ENCODE data around the gene FAM120AOS.

Gene FAM120AOS

GRCh38 chr9:93453047-93453914 lies at the start of gene FAM120AOS:
TSS of gene FAM120AOS (minus strand) at chr9:93453581. CDS start at chr9:93452709, 872 bp downstream.
- peak; percentile 86 for DNase-seq

DNA sequence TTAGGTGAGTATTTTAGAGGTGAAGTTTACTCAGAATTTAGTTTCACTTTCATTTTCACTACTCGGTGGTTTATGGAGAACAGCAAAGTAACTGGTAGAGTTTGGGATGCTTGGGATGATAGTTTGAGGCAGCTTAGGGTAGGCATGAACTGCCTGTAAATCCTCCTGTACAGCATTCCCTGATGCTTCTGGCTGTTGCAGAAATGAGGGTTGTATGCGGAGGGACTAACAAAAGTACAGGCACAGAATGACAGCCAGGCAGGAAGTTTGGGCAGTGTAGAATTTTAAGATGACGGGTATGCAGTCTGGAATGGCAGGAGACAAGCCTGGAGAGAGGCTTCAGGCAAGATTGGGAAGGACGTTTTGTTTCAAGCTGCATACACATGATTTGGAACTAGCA lies 48.0 kb upstream of the FAM120AOS start:
- DNase-seq: no peak

- DNase-seq: no peak
Measured at GRCh38 chr9:93500571-93501298, 47.4 kb upstream of the FAM120AOS start.

GRCh38 chr9:93496285-93496684 lies 42.9 kb upstream of the FAM120AOS start:
- no peak for DNase-seq

DNA sequence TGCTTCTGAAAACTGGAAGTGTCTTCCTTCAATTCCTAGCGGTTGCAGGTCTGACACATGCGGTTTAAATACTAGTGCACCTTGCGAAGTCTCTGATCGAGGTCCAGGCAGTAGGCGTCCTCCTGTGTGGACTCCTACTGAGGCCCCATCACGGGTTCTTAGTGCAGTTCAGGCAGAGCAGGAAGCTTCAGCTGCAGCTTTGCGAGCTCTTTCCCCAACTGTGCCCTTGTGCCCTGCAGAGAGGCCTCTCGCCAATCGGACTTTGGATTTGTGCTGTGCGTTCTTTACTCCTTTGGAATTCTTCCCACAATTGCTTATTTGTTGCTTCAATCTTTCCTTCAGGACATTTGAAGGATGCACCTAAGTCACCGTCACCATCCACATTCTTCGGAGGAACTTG lies 40.6 kb upstream of the FAM120AOS start:
- DNase-seq: no peak

DNA sequence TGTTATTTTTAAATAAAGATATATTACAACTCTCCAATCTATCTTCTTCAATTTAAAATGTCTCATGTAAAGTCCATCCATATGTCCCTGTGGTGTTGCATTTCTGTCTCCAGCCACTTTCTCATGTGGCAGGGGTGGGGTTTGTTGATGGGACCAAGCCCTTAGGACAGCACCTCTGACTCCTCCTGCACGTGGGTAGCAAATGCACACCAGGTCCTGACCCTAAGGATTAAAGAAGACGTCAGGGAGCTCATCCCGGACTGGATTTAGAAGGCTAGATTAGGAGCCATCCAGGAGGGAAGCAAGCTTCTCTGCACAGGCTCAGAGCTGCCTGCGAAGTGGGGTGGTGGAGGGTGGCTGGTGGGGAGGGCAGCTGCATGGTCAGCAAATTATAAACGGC lies 38.9 kb upstream of the FAM120AOS start:
- DNase-seq: no peak

- DNase-seq: no peak
Measured at GRCh38 chr9:93491593-93492232, 38.3 kb upstream of the FAM120AOS start.

GRCh38 chr9:93488244-93488643 lies 34.9 kb upstream of the FAM120AOS start:
- no peak for DNase-seq

GRCh38 chr9:93486268-93486667 lies 32.9 kb upstream of the FAM120AOS start:
- DNase-seq: no peak

- DNase-seq: no peak
Measured at GRCh38 chr9:93483497-93483896, 30.1 kb upstream of the FAM120AOS start.

GRCh38 chr9:93480728-93481324 lies 27.4 kb upstream of the FAM120AOS start:
- no peak for DNase-seq

DNA sequence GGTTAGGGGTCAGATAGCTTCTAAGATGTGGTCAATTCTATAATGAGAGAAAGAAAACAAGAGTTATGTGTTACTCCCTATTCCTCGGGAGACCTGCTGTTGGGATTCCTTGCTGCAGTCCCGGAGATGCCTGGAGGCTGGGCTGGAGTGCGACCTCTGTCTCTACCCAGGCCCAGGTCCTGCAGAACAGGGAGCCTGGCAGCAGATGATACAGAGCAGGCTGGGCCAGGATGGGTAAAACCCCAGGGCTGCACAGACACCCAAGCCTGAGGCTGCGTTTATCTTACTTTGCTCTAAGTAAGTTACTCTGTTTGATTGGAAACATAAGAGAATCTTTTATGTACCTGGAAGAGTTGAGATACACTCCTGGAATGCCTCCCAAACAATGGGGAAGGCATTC lies 26.9 kb upstream of the FAM120AOS start:
- no peak for DNase-seq

- no peak for DNase-seq
Measured at GRCh38 chr9:93479726-93480125, 26.3 kb upstream of the FAM120AOS start.

- DNase-seq: no peak
Measured at GRCh38 chr9:93477397-93477796, 24.0 kb upstream of the FAM120AOS start.

DNA sequence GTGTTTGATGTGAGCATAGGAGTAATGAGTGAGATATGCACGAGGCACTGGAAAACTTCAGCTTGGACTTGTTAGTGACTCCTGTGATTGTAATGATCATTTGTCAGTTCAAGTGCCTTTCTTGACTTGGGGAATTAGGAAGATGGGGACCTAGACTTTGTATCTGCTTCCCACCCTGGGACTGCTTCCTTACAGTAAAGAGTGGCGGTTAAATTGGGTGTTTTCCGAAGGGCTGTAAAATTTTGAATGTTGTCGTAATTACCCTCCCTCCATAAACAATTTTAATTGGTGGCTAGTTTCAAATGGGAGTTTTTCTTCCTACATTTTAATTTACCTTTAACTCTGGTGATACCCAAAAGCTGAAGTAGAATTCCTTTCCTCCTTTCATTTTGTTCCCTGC lies 23.5 kb upstream of the FAM120AOS start:
- DNase-seq: no peak

DNA sequence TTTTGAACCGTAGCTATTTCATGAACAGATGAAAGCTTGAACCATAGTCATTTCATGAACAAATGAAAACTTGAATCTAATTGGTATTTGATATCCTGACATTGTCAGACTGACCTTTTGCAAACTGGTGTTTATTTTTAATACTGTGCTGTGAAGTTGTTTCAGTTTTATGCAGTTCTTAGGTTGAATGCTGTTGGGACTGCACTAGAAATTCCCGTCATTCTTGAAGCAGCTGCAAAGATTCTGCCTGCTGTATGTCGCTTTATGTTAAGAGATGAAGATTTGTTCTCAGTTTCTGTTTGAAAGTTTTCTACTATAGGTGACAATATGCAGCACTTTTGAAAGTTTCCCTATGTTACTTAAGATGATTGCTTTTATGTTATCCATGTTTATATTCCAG lies 22.5 kb upstream of the FAM120AOS start:
- no peak for DNase-seq

GRCh38 chr9:93475108-93475507 lies 21.7 kb upstream of the FAM120AOS start:
- DNase-seq: no peak

DNA sequence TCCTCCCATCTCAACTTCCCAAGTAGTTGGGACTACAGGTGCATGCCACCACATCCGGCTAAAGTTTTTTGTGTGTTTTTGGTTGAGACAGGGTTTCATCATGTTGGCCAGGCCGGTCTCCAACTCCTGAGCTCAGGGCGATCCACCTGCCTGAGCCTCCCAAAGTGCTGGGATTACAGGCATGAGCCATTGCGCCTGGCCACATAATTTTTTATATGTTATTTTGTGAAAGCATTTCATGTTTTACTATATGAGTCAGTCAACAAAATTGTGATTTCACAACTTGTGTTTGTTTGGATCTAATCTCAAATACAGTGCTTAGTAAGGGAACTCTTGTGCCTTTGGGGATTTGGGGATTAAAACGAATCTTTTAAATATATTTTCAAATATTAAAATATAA lies 20.0 kb upstream of the FAM120AOS start:
- no peak for DNase-seq

- no peak for DNase-seq
Measured at GRCh38 chr9:93471124-93471523, 17.7 kb upstream of the FAM120AOS start.

DNA sequence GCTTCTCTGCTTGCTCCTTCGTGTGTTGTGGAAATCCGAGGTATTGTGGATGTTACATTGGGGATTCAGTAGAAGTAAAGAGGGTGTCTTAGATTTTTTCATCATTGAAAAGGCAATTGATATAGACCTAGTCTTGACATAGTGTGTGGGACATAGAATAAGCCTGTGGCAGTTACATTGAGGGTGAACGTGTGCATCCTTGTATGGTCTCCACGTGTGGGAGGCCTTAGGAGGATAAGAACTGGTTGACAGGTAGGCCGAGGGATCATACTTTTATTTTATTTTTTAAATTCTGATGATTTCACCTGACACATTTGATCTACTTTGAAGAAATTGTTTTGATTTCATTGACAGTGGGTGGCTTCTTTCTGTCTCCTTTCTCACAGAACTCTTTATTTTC lies 17.0 kb upstream of the FAM120AOS start:
- no peak for DNase-seq

DNA sequence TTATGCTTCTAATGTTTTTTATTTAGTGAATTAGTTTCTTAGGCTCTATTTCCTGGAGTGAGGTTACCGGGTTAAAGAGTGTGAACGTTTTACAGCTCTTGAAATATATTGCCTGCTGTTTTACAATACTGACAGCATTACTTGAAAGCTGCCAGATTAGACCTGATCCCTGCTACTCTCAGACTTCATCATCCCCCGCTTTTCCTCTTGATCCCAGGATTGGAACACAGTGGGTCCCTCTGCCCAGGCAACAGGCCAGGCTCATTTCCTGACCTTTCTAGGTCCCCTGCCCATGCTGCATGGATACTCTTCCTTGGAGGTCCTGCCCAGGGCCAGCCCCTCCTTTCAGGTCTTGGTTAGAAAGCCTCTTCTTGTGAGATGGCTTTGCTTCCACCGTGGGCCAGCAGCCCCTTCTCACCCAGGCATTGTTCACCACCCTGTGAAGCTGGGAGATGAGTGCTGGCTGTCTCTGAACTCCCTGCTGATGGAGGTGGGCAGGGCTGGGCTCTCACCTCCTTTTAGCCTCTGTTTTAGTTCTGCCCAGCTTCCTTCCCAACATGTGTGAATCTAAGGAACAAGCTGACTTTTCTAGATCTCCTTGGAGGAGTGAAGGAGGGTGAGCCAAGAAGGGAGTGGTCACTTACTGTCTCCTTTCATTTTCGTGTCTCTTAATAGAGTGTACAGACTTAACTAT lies 15.5 kb upstream of the FAM120AOS start:
- no peak for DNase-seq

DNA sequence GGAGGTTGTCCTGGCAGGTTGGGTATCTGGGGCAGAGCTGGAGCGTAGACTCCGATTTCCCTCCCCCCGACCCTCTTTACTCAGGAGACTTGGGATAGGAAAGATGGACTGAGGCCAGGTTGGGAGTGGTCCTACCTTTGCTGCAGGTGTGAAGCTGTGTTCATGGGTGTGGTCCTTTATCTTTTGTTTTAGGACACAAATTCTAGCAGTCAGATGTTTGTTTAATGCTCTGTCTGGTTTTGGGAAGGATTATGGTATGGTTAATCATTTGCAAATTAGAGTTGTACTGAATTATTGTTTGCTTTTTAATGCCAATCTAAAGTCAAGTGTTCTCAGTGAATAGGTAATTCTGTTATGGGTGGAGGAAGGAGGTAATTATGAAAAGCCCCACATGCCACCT lies 14.1 kb upstream of the FAM120AOS start:
- DNase-seq: no peak

- no peak for DNase-seq
Measured at GRCh38 chr9:93467062-93467416, 13.7 kb upstream of the FAM120AOS start.
